G401 (cell line): ENCODE results near the gene SASH3. TPM values are rescaled to one million over a fixed set of nuclear protein-coding genes. Genes with fewer than 3 reads are reported as not detected.
"Not testable (repeated sequence)": the region's sequence is repeated elsewhere in the genome, so short reads cannot be mapped to it uniquely, and the experiment has no call there.

Experiments used
- DNase-seq: peaks from one replicate; pipeline ENCODE4 v3.0.0-alpha.2; 2015; ENCODE audit warnings: low spot score
- in situ Hi-C: cut with HindIII; loops from 2 replicates; pipeline ENCODE4 v1.10.0; 2016; ENCODE audit warnings: low sequenced_read_pairs, mixed read lengths
- total RNA-seq: library from RNA; depleted of rRNA; stranded (reverse); fragments of >200 nt; shearing (Covaris generic); gene quantifications from 2 replicates; pipeline ENCODE4 v1.2.3, GENCODE V29; 2014; rRNA removed

SASH3 gene
- not detected in 2 replicates for total RNA-seq

DNA sequence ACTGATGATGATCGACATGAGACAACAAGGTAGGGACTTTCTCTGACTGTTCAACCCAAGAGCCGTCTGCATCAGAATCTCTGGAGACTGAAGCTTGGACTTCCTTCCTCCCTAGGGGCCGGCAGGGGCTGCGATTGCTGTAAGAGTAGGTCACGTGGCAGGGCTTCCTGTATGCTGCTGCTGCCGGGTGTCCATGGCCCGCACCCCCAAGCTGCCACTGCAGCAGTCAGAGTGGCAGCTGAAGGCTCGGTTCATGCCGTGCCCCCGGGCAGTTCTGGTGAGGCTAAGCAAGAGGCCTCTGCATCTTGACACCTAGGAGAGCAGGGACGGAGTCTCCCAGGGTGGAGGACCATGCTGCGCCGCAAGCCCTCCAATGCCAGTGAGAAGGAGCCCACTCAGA lies at the start of gene SASH3:
Gene SASH3, plus strand, starts transcription at position 203 of the 400 bp plus-strand sequence. Its CDS starts 149 bp downstream, at position 352.
- no peak for DNase-seq
- in situ Hi-C loops: no loop called here

DNA sequence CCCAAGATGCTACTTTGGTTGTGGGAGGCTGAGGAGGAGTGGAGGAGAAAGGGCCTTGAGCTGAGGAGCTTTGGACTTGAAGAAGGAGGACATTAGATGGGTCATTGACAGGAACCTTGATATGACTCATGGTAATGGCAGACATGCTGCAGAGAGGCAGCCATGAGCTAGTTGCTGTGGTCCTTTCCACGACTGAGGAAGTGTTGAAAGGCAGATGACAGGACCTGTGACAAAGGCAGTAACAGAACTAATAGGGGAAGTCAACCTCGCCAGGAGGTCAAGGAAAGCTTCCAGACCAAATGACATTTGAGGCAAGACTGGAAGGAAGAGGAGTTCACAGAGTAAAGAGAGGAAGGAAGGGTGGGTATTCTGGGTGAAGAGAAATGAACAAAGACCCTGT lies 48.5 kb upstream of the SASH3 start:
- in situ Hi-C loops: no loop called here
- DNase-seq: no peak

DNA sequence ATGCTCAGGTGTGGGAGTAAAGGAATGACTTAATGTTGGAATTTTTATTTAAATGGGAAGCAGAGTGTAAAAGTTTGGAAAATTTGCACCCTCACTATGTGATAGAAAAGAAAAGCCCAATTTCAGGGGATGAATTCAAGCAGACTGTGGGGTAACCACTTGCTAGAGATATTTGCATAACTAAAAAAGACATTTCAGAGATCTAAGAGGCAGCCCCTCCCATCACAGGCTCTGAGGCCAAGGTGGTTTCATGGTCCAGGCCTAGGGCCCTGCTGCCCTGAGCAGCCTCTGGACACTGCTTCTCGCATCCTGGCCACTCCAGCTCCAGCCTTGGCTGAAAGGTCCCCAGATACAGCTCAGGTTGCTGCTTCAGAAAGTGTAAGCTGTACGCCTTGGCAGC lies 46.9 kb upstream of the SASH3 start:
- DNase-seq: no peak
- in situ Hi-C loops: no loop called here

DNA sequence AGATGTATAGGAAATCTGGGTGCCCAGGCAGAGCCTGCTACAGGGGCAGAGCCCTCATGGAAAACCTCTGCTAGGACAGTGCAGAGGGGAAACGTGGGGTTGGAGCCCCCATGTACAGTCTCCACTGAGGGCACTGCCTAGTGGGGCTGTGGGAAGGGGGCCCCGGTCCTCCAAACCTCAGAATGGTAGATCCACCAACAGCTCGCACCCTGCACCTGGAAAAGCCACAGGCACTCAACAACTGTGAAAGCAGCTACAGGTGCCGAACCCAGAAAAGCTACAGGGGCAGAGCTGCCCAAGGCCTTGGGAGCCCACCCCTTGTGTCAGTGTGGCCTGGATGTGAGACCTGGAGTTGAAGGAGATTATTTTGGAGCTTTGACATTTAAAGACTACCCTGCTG lies 46.4 kb upstream of the SASH3 start:
- DNase-seq: no peak
- in situ Hi-C loops: no loop called here

DNA sequence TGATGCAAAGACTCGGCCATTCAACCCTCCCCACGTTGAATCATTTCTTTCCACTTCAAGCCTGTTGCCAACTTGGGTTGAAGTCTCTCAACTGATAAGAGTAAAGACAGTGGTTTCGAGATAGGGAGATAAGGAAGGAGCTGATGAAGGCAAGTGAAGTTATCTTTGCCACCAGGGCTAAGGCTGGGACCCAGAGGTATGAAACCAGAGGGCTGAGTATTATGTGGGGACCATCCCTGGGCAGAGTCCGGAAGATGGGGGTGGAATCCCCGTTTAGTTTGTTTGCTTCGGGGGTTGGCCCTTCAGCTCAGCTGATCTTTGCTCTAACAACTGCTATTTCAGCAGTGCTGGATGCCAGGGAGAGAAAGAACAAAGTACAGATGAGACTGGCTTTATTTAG lies 43.3 kb upstream of the SASH3 start:
- DNase-seq: no peak
- in situ Hi-C loops: no loop called here

DNA sequence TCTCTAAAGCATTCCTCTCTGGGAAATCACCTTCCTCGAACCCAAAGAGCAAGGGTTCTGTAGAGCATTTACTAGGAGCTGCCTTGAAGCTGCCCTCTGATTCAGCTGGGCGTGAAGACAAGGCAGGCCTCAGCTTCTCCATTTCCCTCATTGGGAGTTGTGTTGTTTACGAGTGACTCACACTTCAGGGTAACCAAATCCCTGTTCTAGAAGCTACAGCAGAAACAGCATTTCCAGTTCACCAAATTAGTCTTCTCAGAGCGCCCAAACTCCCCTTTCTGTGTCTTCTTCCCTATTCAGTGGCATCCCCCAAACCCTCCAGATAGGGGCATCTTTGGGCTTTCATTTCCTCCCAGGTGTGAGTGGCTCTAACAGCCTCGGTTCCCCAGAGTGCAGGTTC lies 41.8 kb upstream of the SASH3 start:
- DNase-seq: no peak
- in situ Hi-C loops: no loop called here

DNA sequence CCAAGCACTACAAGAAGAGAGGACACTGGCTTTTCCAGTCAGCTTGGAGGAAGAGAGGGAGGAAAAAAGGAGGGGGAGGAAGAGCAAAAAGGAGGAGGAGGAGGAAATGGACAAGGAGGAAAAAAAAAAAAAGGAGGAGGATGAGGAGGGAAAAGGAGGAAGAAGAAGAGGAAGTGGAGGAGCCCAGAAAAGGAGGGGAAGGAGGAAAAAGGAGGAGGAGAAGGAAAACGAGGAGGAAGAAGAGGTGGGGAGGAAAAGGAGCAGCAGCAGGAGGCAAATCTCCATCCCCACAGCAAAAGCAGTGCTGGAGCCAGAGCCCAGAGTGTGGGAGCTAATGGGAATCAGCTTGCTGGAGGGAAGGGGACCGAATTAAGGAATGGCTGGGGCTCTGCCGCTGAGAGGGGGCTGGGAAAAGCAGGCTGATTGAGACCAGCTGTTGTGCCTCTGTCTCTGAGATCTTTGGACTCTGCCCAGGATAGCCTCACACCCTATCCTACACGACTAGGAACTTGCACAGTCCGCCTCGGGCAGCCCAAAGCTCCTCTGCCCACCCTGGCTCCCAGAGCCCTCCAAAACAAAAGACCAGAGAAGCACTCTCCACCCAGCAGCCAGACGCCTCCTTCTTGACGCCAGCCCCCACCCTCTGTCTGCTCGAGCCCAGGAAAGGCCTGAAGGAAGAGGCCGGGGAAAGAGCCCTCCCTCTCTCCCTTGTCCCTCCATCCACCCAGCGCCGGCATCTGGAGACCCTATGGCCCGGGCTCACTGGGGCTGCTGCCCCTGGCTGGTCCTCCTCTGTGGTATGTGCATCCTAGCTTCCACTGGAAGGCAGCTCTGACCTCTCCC lies 41.1 kb upstream of the SASH3 start, which contains the start of gene XPNPEP2:
Gene XPNPEP2, plus strand, starts transcription at position 514 of the 843 bp plus-strand sequence. Its CDS starts 235 bp downstream, at position 749.
- in situ Hi-C loops: no loop called here
- DNase-seq: no peak

DNA sequence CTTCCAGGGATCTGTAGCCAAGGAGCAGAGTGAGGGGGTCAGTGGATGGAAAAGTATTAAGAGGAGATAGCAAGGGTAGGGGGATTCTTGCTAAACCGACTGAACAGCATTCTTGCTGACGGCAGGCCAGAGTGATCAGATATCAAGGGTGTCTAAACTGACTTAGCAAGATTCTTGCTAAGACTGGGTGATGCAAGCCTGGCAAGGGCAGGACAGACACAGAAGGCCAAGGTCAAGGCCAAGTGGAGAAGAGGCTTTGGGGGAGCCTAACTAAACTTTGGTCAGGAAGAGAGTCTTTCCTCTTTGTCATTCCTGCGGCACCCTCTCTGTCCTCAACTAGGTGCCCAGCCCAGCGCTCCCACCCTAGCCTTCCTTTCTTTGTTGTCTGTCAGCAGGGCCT lies 40.2 kb upstream of the SASH3 start:
- in situ Hi-C loops: no loop called here
- DNase-seq: no peak

DNA sequence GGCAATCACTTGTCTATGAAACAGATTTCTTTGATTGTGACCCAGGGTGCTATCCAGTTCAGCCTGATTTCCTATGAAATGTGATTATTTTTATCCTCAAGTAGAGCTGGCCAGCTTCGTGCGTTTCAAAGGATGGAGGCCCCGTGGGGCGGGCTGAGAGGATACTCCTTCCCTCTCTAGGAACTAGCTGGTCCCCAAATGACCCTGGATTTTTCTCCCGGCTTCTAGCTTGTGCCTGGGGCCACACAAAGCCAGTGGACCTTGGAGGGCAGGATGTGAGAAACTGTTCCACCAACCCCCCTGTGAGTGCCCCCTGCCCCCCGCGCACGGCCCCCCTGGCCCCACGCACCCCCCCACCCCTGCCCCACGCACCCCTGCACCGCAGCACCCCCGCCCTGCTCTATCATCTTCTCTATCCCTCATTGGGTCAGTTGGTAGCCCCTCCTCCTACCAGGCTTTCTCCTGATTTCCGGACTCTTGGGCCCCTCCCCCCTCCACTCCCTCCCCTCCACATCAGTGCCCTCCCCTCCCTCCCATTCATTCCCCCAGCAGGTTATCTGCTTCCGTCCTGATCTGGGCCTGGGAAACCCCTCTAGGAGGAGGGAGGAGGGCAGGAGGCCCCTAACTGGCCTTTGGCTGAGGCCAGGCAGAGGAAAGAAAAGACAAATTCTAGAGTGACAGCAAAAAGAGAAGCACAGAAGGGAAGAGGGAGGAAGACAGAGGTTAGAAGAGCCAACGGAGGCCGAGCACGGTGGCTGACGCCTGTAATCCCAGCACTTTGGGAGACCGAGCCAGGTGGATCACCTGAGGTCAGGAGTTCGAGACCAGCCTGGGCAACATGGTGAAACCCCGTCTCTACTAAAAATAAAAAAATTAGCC lies 37.6 kb upstream of the SASH3 start:
- in situ Hi-C loops: no loop called here
- DNase-seq: no peak

DNA sequence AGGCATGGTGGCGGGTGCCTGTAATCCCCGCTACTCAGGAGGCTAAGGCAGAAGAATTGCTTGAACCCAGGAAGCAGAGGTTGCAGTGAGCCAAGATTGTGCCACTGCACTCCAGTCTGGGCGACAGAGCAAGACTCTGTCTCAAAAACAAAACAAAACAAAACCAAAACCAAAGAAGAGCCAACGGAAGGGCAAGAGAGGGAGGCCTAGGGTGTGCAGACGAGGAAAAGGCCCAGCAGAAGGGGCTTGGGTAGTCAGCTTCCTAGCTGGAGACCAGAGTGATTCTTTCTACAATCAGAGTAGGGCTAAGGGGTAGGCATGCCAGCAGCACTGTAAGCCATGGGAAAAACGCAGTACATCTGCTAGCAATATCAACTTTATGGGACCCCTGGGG lies 37.0 kb upstream of the SASH3 start:
- in situ Hi-C loops, DNase-seq: not testable (repeated sequence)

DNA sequence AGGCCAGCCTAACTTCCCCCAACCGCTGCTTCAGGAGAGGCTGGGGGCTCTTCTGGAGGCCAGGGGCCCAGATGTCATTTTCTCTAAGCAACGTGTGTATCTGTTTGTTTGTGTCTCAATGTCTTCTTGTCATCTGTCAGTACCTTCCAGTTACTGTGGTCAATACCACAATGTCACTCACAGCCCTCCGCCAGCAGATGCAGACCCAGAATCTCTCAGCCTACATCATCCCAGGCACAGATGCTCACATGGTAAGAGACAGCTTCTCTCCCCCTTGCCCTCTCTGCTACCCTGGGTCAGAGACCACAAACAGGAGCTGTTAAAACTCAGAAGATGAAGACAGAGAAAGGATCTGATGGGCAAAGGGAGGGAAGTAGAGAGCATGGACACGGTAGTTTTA lies 35.9 kb upstream of the SASH3 start:
- in situ Hi-C loops: no loop called here
- DNase-seq: no peak

DNA sequence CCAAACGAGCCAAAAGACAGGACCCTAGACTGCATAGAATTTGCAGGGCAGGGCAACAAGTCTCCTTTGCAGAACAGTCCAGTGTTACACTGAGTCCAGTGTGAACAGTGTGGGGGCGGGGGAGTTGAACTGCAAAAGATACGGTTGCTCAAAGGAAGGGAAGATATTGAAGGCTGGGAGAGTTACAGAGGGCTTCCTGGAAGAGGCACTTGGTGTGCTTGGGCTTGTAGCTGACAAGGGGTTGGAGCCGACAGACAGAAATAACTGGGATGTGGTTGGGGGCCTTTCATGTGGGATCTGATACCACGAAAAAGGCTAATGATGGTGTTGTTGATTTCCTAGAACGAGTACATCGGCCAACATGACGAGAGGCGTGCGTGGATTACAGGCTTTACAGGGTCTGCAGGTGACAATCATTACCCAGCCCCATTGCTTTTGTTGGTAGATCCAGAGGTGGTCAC lies 34.9 kb upstream of the SASH3 start:
- no peak for DNase-seq
- in situ Hi-C loops: no loop called here

DNA sequence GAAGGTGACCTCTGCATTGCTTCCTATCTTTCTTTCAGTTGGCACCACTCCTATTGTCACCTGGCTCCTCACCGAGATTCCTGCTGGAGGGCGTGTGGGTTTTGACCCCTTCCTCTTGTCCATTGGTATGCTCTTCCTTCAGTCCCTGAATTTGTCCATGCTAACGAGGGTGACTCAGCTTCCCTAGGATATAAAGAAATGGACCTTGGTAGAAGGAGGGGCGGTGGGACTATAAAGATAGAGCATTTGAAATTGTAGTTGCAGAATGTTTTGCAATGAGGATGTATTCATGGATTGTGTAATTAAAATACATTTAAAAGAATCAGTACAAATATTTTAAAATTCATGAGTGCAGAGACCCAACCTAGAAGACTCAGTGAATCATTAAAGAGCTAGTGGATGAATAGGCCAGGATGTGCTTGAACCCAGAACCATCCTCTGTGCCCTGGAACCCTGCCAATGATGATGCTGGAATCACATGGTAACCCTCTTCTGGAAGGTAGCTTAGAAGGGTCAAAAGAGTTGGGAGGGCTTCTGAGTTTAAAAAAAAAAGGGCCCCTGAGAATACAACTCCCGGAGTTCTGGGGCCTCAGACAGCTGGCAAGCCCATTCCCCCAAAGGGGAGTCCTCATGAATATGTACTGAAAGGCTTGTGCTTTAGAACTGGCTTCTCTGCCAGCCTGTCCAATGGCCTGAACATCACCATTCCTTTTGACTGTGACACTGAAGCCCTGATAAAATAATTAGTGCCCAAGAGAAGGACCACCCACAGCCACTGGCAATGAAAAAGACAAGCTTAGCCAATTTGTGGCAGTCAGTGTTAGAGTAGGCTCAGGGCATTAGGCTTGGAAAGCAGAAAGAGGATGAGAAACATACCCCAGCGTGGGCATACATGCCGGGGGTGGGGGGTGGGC lies 32.9 kb upstream of the SASH3 start:
- DNase-seq: peak; percentile 0
- in situ Hi-C loops: no loop called here

DNA sequence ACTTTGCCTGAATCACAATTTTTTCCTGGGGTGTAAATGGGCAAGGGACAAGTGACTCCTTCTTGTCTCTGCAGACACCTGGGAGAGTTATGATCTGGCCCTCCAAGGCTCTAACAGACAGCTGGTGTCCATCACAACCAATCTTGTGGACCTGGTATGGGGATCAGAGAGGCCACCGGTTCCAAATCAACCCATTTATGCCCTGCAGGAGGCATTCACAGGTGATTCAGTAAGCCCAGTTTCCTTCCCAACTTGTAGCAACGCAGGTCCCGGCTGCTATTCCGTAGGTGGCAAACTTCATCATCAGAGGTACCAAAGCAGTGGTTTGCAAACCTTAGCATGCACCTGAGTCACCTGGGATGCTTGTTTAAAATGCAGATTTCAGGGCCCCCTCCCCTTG lies 32.2 kb upstream of the SASH3 start:
- DNase-seq: no peak
- in situ Hi-C loops: no loop called here

DNA sequence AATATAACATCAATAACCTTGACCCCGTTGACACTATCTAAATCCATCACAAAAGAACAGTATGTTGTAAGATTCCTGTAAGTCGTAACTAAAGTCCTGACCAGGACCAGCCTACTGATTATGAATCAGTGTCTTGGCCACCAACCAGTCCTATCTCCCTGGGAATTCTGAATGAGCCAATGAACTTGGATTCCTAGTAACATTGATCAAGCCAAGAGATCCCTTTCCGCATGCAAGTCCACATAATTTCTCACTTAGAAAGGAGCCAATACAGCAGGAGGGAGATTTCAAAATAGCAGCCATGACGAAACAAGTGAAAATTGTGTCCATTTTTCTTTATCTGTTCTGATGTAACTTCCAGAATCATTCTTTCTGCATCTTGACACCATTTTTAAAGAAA lies 31.4 kb upstream of the SASH3 start:
- DNase-seq: no peak
- in situ Hi-C loops: no loop called here

DNA sequence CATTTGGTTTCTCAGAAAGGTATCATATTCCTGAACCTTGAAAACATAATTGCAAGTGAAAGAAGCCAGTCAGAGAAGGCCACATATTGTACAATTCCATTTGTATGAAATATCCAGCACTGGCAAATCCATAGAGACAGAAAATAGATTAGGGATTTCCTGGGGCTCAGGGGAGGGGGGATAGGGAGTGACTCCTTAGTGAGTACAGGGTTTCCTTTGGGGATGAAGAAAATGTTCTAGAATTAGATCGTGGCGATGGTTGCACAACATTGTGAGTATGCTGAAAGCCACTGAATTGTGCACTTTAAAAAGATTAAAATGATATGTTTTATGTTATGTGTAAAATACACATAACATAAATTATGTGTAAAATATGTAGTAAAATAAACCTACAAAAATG lies 30.7 kb upstream of the SASH3 start:
- in situ Hi-C loops: no loop called here
- DNase-seq: no peak

DNA sequence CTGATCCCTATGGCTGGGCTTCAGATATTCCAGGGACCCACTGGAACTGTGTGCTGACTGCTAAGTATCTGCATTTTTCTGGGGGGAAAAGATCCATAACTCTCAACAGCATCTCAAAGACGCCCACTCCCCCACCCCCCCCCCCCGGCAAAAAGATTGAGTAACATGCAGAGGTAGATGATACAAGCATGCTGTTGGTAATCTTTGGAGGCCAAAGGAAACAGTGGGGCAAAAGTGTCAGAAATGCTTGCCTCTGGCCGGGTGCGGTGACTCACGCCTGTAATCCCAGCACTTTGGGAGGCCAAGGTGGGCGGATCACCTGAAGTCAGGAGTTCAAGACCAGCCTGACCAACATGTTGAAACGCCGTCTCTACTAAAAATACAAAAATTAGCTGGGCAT lies 28.8 kb upstream of the SASH3 start:
- no peak for DNase-seq
- in situ Hi-C loops: no loop called here

DNA sequence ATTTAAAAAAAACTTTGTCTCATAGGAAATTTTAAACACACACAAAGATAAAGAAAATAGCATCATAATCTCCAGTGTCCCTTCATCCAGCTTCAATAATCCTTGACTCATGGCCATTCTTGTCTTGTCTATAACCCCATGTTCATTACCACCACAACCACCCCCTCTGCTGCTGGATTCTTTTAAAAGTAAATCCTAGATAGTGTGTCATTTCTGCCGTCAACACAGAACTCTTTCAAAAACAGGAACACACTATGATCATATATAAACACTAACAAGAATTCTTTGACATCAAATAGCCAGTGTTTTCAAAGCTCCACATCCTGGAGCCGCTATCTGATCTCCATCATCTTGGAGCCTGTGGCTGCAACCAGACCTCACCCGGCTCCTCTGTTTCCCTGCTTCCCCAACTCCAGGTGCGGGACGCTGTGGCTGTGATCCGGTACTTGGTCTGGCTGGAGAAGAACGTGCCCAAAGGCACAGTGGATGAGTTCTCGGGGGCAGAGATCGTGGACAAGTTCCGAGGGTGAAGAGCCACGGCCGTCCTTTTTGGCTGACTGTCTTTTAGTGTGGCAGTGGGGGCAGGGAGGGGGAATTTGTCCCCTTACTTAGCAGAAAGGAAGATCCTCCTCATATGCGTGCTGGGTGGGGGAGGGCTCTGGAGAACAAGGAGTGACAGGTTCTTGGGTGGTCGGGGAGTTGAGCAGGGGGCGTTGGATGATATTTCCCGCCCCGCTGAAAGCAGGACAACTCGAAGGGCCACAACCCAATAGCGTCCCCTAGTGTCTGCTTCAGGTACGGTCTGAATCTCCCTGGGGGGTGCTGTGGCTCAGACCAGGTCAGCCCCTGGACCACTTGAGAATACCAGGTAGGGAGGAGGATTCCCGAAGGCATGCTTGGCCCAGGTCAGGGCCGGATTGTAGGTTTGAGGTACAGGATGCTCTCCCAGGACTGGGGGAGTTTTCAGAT lies 25.4 kb upstream of the SASH3 start:
- in situ Hi-C loops: no loop called here
- DNase-seq: no peak
